Osteocyte (in vitro differentiated cells): ENCODE measurements around the gene TTLL13. TPM values are rescaled to one million over a fixed set of nuclear protein-coding genes. Genes with fewer than 3 reads are reported as not detected.
"Not testable (repeated sequence)": the region's sequence is repeated elsewhere in the genome, so short reads cannot be mapped to it uniquely, and the experiment has no call there.

ENCODE experiments used
- DNase-seq: peaks from one replicate; pipeline ENCODE4 v3.0.0; 2021; ENCODE audit warnings: mixed read lengths; ENCODE audit not compliant: unreplicated experiment; ENCODE audit errors: extremely low spot score
- H3K27ac Mint-ChIP-seq: one replicate; pipeline ENCODE4 v1.8.0; 2021; ENCODE audit warnings: mild to moderate bottlenecking, mixed read lengths; ENCODE audit not compliant: unreplicated experiment
- H3K27me3 Mint-ChIP-seq: one replicate; pipeline ENCODE4 v1.8.0; 2021; ENCODE audit warnings: mixed read lengths; ENCODE audit not compliant: unreplicated experiment
- H3K36me3 Mint-ChIP-seq: one replicate; pipeline ENCODE4 v1.8.0; 2021; ENCODE audit warnings: mixed read lengths; ENCODE audit not compliant: unreplicated experiment
- H3K4me1 Mint-ChIP-seq: one replicate; pipeline ENCODE4 v1.8.0; 2021; ENCODE audit warnings: mixed read lengths; ENCODE audit not compliant: unreplicated experiment
- H3K4me3 Mint-ChIP-seq: one replicate; pipeline ENCODE4 v1.8.0; 2021; ENCODE audit warnings: mild to moderate bottlenecking, moderate library complexity, mixed read lengths; ENCODE audit not compliant: unreplicated experiment
- H3K9me3 Mint-ChIP-seq: one replicate; pipeline ENCODE4 v1.8.0; 2021; ENCODE audit warnings: mixed read lengths; ENCODE audit not compliant: unreplicated experiment
- total RNA-seq: library from RNA; stranded (reverse); gene quantifications from 2 replicates; pipeline ENCODE4 v1.2.1, GENCODE V29; 2021
- TF ChIP-seq, protein P1 (sequence below): fragments of 200-600 bp; sonication (generic); IDR thresholded peaks from 2 replicates; pipeline ENCODE4 v1.5.0; 2021; ENCODE audit warnings: antibody characterized with exemption, mild to moderate bottlenecking, moderate library complexity

The TTLL13 gene
- total RNA-seq, 1 donor from 2014 or later: not detected

GRCh38 chr15:90286678-90287077 is 37.3 kb downstream of the TTLL13 start:
- Mint-ChIP-seq H3K4me3 (no peak overlapping the region), H3K36me3 (no peaks in the 10 kb centered on the region), H3K9me3 (no peaks in the 10 kb centered on the region), H3K27me3 (no peaks in the 10 kb centered on the region), H3K27ac (no peak overlapping the region), H3K4me1 (peaks cover 10% of the 10 kb centered on the region)
- TF ChIP-seq, protein P1, sequence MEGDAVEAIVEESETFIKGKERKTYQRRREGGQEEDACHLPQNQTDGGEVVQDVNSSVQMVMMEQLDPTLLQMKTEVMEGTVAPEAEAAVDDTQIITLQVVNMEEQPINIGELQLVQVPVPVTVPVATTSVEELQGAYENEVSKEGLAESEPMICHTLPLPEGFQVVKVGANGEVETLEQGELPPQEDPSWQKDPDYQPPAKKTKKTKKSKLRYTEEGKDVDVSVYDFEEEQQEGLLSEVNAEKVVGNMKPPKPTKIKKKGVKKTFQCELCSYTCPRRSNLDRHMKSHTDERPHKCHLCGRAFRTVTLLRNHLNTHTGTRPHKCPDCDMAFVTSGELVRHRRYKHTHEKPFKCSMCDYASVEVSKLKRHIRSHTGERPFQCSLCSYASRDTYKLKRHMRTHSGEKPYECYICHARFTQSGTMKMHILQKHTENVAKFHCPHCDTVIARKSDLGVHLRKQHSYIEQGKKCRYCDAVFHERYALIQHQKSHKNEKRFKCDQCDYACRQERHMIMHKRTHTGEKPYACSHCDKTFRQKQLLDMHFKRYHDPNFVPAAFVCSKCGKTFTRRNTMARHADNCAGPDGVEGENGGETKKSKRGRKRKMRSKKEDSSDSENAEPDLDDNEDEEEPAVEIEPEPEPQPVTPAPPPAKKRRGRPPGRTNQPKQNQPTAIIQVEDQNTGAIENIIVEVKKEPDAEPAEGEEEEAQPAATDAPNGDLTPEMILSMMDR: peak; percentile 54
- DNase-seq: no peak

- Mint-ChIP-seq H3K4me3 (no peak overlapping the region), H3K36me3 (no peaks in the 10 kb centered on the region), H3K27ac (no peak overlapping the region), H3K9me3 (no peaks in the 10 kb centered on the region), H3K4me1 (peaks cover 10% of the 10 kb centered on the region), H3K27me3 (no peaks in the 10 kb centered on the region)
- no peak for DNase-seq
- TF ChIP-seq, protein P1: no peak
Observed at GRCh38 chr15:90287101-90287500, 37.7 kb downstream of the TTLL13 start.

- no peaks in the 10 kb centered on the region for H3K27me3 Mint-ChIP-seq
- H3K4me3 Mint-ChIP-seq: no peak overlapping the region
Observed at GRCh38 chr15:90287946-90288345, 38.6 kb downstream of the TTLL13 start.

GRCh38 chr15:90291679-90292356 is 42.5 kb downstream of the TTLL13 start:
- H3K9me3 Mint-ChIP-seq: no peaks in the 10 kb centered on the region
- no peaks in the 10 kb centered on the region for H3K27me3 Mint-ChIP-seq
- peaks cover 15% of the 10 kb centered on the region for H3K4me1 Mint-ChIP-seq
- no peak overlapping the region for H3K27ac Mint-ChIP-seq
- no peaks in the 10 kb centered on the region for H3K36me3 Mint-ChIP-seq
- no peak for DNase-seq
- H3K4me3 Mint-ChIP-seq: no peak overlapping the region
- TF ChIP-seq, protein P1: no peak

More at GRCh38 chr15:90287946-90288345, 38.6 kb downstream of the TTLL13 start:
- DNase-seq: no peak
- no peaks in the 10 kb centered on the region for H3K36me3 Mint-ChIP-seq
- peaks cover 10% of the 10 kb centered on the region for H3K4me1 Mint-ChIP-seq
- H3K27ac Mint-ChIP-seq: no peak overlapping the region
- TF ChIP-seq, protein P1: no peak
- no peaks in the 10 kb centered on the region for H3K9me3 Mint-ChIP-seq

GRCh38 chr15:90293040-90293810 is 43.9 kb downstream of the TTLL13 start:
- H3K27me3 Mint-ChIP-seq, DNase-seq, H3K27ac Mint-ChIP-seq, H3K36me3 Mint-ChIP-seq, H3K9me3 Mint-ChIP-seq, H3K4me3 Mint-ChIP-seq: not testable (repeated sequence)
- peaks cover 12% of the 10 kb centered on the region for H3K4me1 Mint-ChIP-seq
- TF ChIP-seq, protein P1: peak; percentile 87
